H1 (cell line): Measurements from ENCODE around the gene CDK9. TPM values are rescaled to one million over a fixed set of nuclear protein-coding genes. Genes with fewer than 3 reads are reported as not detected.
A peak's percentile ranks its signal among the peaks of the same experiment; 100 is the strongest.

ENCODE experiments used
- ATF2 ChIP-seq: IDR thresholded peaks from 2 replicates; pipeline ENCODE4 v1.6.1; 2012; ENCODE audit warnings: low read length, inconsistent platforms
- BCL11A ChIP-seq, 2 experiments: IDR thresholded peaks; one replicate each; pipeline ENCODE4 v1.6.1; 2011; ENCODE audit warnings: low read depth in 2 of 2, low read length in 2 of 2, mild to moderate bottlenecking in 2 of 2
- BRCA1 ChIP-seq: IDR thresholded peaks from 2 replicates; pipeline ENCODE4 v1.6.1; 2012; ENCODE audit warnings: low read depth, low read length, improper control_type of control experiment
- CHD1 ChIP-seq: IDR thresholded peaks from 2 replicates; pipeline ENCODE4 v1.6.1; 2012; ENCODE audit warnings: low read depth, low read length, improper control_type of control experiment
- CHD2 ChIP-seq: IDR thresholded peaks from 2 replicates; pipeline ENCODE4 v1.6.1; 2012; ENCODE audit warnings: low read length, improper control_type of control experiment
- CREB1 ChIP-seq: IDR thresholded peaks from 2 replicates; pipeline ENCODE4 v1.6.1; 2012; ENCODE audit warnings: inconsistent platforms
- CTBP2 ChIP-seq: IDR thresholded peaks from 2 replicates; pipeline ENCODE4 v1.7.0; 2011; ENCODE audit warnings: borderline replicate concordance, mild to moderate bottlenecking, moderate library complexity, mixed read lengths, low read length; ENCODE audit not compliant: insufficient read depth, insufficient read length
- CTCF ChIP-seq, 3 experiments: IDR thresholded peaks; 1 replicate in 2 of 3; 2 replicates in 1 of 3; pipeline versions ENCODE4 v1.5.1 to v1.6.1; 2011; ENCODE audit warnings: low read length in 3 of 3, mild to moderate bottlenecking in 3 of 3, inconsistent platforms in 2 of 3, low read depth in 1 of 3, moderate library complexity in 1 of 3; ENCODE audit not compliant: insufficient read depth in 1 of 3; ENCODE audit errors: control extremely low read depth in 1 of 3
- HDAC2 ChIP-seq, 2 experiments: fragments of 300-600 bp in 1 of 2; sonication (generic) in 1 of 2; IDR thresholded peaks; 2 replicates each; pipeline ENCODE4 v1.6.1; 2011 to 2012; ENCODE audit warnings: low read depth in 2 of 2, low read length in 2 of 2, mild to moderate bottlenecking in 2 of 2, moderate library complexity in 2 of 2, borderline replicate concordance in 1 of 2, inconsistent platforms in 1 of 2
- JUND ChIP-seq: IDR thresholded peaks from 2 replicates; pipeline ENCODE4 v1.6.1; 2011; ENCODE audit warnings: mild to moderate bottlenecking, improper control_type of control experiment, low read length
- KDM4A ChIP-seq: IDR thresholded peaks from one replicate; pipeline ENCODE4 v1.7.1; 2012; ENCODE audit warnings: low read depth, mild to moderate bottlenecking, moderate library complexity, low read length, inconsistent platforms; ENCODE audit not compliant: severe bottlenecking
- KDM5A ChIP-seq: fragments of 200-600 bp; IDR thresholded peaks from 2 replicates; pipeline ENCODE4 v1.7.1; 2012; ENCODE audit warnings: mild to moderate bottlenecking, low read length, inconsistent platforms, mixed read lengths
- MAFK ChIP-seq: IDR thresholded peaks from 2 replicates; pipeline ENCODE4 v1.6.1; 2012; ENCODE audit warnings: low read depth, mild to moderate bottlenecking, improper control_type of control experiment, low read length
- RAD21 ChIP-seq, 2 experiments: IDR thresholded peaks in 1 of 2; conservative IDR thresholded peaks in 1 of 2; 2 replicates each; pipeline ENCODE4 v1.6.1; 2011; ENCODE audit warnings: low read depth in 2 of 2, low read length in 2 of 2, improper control_type of control experiment in 1 of 2, inconsistent platforms in 1 of 2, mild to moderate bottlenecking in 1 of 2, moderate library complexity in 1 of 2
- RFX5 ChIP-seq: IDR thresholded peaks from 2 replicates; pipeline ENCODE4 v1.6.1; 2011; ENCODE audit warnings: low read depth, low read length, improper control_type of control experiment, borderline replicate concordance
- RXRA ChIP-seq: IDR thresholded peaks from 2 replicates; pipeline ENCODE4 v1.6.1; 2011; ENCODE audit warnings: low read depth, mild to moderate bottlenecking, low read length, moderate library complexity; ENCODE audit not compliant: insufficient read depth
- TCF12 ChIP-seq: IDR thresholded peaks from 2 replicates; pipeline ENCODE4 v1.6.1; 2011; ENCODE audit warnings: low read depth, mild to moderate bottlenecking, low read length
- TEAD4 ChIP-seq: IDR thresholded peaks from 2 replicates; pipeline ENCODE4 v1.6.1; 2012; ENCODE audit warnings: low read depth, low read length, inconsistent platforms, mixed read lengths
- USF2 ChIP-seq: IDR thresholded peaks from 2 replicates; pipeline ENCODE4 v1.6.1; 2011; ENCODE audit warnings: low read length, improper control_type of control experiment
- polyA plus RNA-seq, 7 experiments: library from polyadenylated mRNA; depleted of rRNA in 3 of 7; stranded (reverse) in 5 of 7; unstranded in 2 of 7; fragments of >200 nt in 5 of 7; fragments of 200-250 nt in 2 of 7; gene quantifications; 1 replicate in 5 of 7; 2 replicates in 1 of 7; 4 replicates in 1 of 7; pipeline versions ENCODE4 v1.2.1 to v1.2.3, GENCODE V29; 2011 to 2013; ENCODE audit warnings: missing spikeins in 2 of 7, mixed read lengths in 2 of 7
- total RNA-seq: library from RNA; stranded (reverse); fragmentation: NEBNext Ultra II Directional; extraction: Animal tissue kit (Norgen Biotek cat#: 25700); gene quantifications from 2 replicates; pipeline ENCODE4 v1.2.1, GENCODE V29; 2021

Gene CDK9
- total and polyA plus RNA-seq, 2 of the 8 experiments (the other 6 are each of a cell fraction or from before 2014, with no cell fraction given): 69.1 to 87.5 TPM

GRCh38 chr9:127801955-127802575 lies 16.2 kb downstream of the CDK9 start (continued):
- TF ChIP-seq CTCF (IDR thresholded peaks at IDR 0.05; ENCODE audit: control extremely low read depth in 1 of 3, insufficient read depth in 1 of 3, low read depth in 1 of 3, low read length in 3 of 3): peak in 2 of 3 experiments; percentile 19 to 34; a peak in 2 of 4 replicates
- TF ChIP-seq KDM4A: no peak
- TF ChIP-seq BRCA1: no peak
- no peak for TF ChIP-seq RFX5
- no peak for TF ChIP-seq KDM5A
- TF ChIP-seq CTBP2: no peak
- TF ChIP-seq HDAC2 (IDR thresholded peaks at IDR 0.05; ENCODE audit: borderline replicate concordance in 1 of 2, low read depth in 2 of 2, low read length in 2 of 2): no peak
- peak; percentile 91; the same call in 1 of the 2 replicates for TF ChIP-seq TCF12
- TF ChIP-seq RAD21 (IDR thresholded peaks at IDR 0.05 in 1 of 2, conservative IDR thresholded peaks at IDR 0.05 in 1 of 2; ENCODE audit: low read depth in 2 of 2, low read length in 2 of 2): peak in 1 of 2 experiments; percentile 25; a peak in 1 of 4 replicates
- no peak for TF ChIP-seq CHD2
- no peak for TF ChIP-seq RXRA
- no peak for TF ChIP-seq JUND
- no peak for TF ChIP-seq CREB1
- TF ChIP-seq USF2: no peak
- TF ChIP-seq BCL11A (IDR thresholded peaks at IDR 0.05; ENCODE audit: low read depth in 2 of 2, low read length in 2 of 2): no peak
- no peak for TF ChIP-seq CHD1
- peak; percentile 13; the same call in 1 of the 2 replicates for TF ChIP-seq MAFK
- no peak for TF ChIP-seq TEAD4
- TF ChIP-seq ATF2: no peak
